ENCODE measurements around the gene CGAS. TPM values are rescaled to one million over a fixed set of nuclear protein-coding genes. Genes with fewer than 3 reads are reported as not detected.
"Not testable (repeated sequence)": the region's sequence is repeated elsewhere in the genome, so short reads cannot be mapped to it uniquely, and the experiment has no call there.

Gene CGAS
- total RNA-seq, 1 donor from 2014 or later, result 8.1 TPM

DNA sequence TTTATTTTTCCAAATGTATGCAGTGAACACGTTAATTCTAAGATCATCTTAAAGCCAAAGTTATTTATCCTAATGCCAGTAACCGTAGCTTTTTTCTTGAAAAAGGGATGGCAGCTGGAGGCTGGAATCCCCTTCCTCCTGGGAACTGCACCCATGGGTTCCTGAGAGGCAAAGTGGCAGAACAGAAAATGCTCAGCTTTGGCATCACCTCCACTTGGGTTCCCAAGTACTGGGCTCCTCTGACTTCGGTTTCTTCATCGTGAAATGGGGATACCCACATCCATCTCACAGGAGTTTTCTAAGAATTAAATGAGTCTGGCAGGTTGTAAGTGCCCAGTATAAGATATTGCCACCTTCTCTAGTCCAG lies 63.7 kb downstream of the CGAS start:
- H3K36me3 ChIP-seq (ENCODE audit: control insufficient read depth, insufficient read depth, low read length), result no peaks in the 10 kb centered on the region

DNA sequence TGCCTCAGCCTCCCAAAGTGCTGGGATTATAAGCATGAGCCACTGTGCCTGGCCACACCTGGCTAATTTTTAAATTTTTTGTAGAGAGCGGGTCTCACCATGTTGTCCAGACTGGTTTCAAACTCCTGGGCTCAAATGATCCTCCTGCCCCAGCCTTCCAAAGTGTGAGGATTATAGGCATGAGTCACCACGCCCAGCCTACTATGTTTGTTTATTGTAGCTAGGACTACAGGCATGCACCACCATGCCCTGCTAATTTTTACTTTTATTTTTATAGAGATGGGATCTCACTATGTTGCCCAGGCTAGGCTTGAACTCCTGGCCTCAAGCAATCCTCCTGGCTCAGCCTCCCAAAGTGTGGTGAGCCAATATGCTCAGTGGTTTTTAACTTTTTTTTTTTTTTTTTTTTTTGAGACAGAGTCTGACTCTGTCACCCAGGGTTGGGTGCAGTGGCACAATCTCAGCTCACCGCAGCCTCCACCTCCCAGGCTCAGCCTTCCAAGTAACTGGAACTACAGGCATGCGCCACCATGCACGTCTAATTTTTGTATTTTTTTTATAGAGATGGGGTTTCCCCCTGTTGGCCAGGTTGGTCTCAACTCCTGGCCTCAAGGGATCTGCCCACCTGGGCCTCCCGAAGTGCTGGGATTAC lies 69.5 kb downstream of the CGAS start:
- no peaks in the 10 kb centered on the region for H3K27me3 ChIP-seq (ENCODE audit: control insufficient read depth, insufficient read depth, low read length)
- no peaks in the 10 kb centered on the region for H3K36me3 ChIP-seq (ENCODE audit: control insufficient read depth, insufficient read depth, low read length)
- no peak for DNase-seq (ENCODE audit: low read depth)
- no peak overlapping the region for H3K4me3 ChIP-seq (ENCODE audit: low read depth, low read length)
- no peak for TF ChIP-seq CTCF (IDR thresholded peaks at IDR 0.05; ENCODE audit: insufficient read depth, low read length, poor library complexity, severe bottlenecking)

More for the DNA sequence above, 63.7 kb downstream of the CGAS start:
- Histone ChIP-seq H3K4me3 (ENCODE audit: low read depth, low read length) (peak overlapping the region; percentile 47), H3K27me3 (ENCODE audit: control insufficient read depth, insufficient read depth, low read length) (no peaks in the 10 kb centered on the region)
- DNase-seq (ENCODE audit: low read depth), result no peak
- TF ChIP-seq CTCF (IDR thresholded peaks at IDR 0.05; ENCODE audit: insufficient read depth, low read length, poor library complexity, severe bottlenecking), result no peak

DNA sequence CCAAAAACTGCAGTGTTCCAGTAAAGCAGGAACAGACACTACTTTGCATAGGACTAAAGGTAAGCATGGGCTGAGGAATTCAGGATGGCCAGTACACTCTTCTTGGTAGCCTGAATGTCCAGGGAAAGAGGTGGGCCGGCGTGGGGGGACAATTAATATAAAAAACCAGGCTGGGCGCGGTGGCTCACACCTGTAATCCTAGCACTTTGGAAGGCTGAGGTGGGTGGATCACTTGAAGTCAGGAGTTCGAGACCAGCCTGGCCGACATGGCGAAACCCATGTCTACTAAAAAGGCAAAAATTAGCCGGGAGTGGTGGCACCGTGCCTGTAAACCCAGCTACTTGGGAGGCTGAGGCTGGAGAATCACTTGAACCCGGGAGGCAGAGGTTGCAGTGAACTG lies 70.6 kb downstream of the CGAS start:
- not testable (repeated sequence) for DNase-seq (ENCODE audit: low read depth); H3K4me3 ChIP-seq (ENCODE audit: low read depth, low read length)

DNA sequence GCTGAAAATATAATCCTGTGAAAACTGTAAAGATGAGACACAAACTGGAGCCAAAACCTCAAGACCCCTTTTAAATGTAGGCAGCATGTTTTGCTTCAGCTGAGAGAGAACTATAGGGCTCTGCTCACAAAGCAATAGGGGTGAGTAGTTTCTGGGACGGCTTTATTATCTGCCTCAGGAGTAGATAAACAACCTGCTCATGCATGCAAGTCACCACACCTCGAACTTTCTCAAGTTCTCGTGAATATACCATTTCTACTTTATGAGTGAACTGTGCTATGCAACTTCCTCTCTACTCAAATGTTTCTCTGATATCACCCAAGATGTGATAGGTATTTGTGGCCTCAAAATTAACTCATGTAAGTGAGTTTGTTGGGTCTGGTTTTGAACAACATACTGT lies 74.9 kb downstream of the CGAS start:
- TF ChIP-seq CTCF (IDR thresholded peaks at IDR 0.05; ENCODE audit: insufficient read depth, low read length, poor library complexity, severe bottlenecking), result no peak
- Histone ChIP-seq H3K27me3 (ENCODE audit: control insufficient read depth, insufficient read depth, low read length) (no peaks in the 10 kb centered on the region), H3K36me3 (ENCODE audit: control insufficient read depth, insufficient read depth, low read length) (no peaks in the 10 kb centered on the region), H3K4me3 (ENCODE audit: low read depth, low read length) (no peak overlapping the region)
- DNase-seq (ENCODE audit: low read depth), result no peak

More for the DNA sequence above, 70.6 kb downstream of the CGAS start:
- H3K36me3 ChIP-seq (ENCODE audit: control insufficient read depth, insufficient read depth, low read length); H3K27me3 ChIP-seq (ENCODE audit: control insufficient read depth, insufficient read depth, low read length): not testable (repeated sequence)

- Histone ChIP-seq H3K27me3 (ENCODE audit: control insufficient read depth, insufficient read depth, low read length) (no peaks in the 10 kb centered on the region), H3K4me3 (ENCODE audit: low read depth, low read length) (no peak overlapping the region), H3K36me3 (ENCODE audit: control insufficient read depth, insufficient read depth, low read length) (no peaks in the 10 kb centered on the region)
- TF ChIP-seq CTCF (IDR thresholded peaks at IDR 0.05; ENCODE audit: insufficient read depth, low read length, poor library complexity, severe bottlenecking), result no peak
- no peak for DNase-seq (ENCODE audit: low read depth)
Measured at GRCh38 chr6:73375216-73375615, 76.9 kb downstream of the CGAS start.

Other genes starting within 250 kb of the CGAS start
- not detected in 2 replicates for gene KHDC1L, start 226.8 kb downstream of the CGAS start, total RNA-seq
- 2.9 and 3.3 TPM in 2 replicates for gene KHDC1, start 189.1 kb downstream of the CGAS start, total RNA-seq
- gene DPPA5, start 98.0 kb downstream of the CGAS start, total RNA-seq, result not detected in 2 replicates
- gene KHDC3L, start 89.6 kb downstream of the CGAS start, total RNA-seq, result not detected in 2 replicates
- gene OOEP, start 82.4 kb downstream of the CGAS start, total RNA-seq, result 0.41 and 0.50 TPM in 2 replicates
- 1.1 and 1.2 TPM in 2 replicates for gene DDX43, start 57.5 kb downstream of the CGAS start, total RNA-seq
- gene MTO1, start 9.4 kb upstream of the CGAS start, total RNA-seq, result 27.5 and 34.9 TPM in 2 replicates
- gene EEF1A1, start 68.7 kb upstream of the CGAS start, total RNA-seq, result 16,505 and 18,187 TPM in 2 replicates
- 18.4 and 22.5 TPM in 2 replicates for gene SLC17A5, start 201.7 kb upstream of the CGAS start, total RNA-seq
- 8.6 and 10.4 TPM in 2 replicates for gene CD109, start 243.9 kb upstream of the CGAS start, total RNA-seq

Measured in kidney epithelial cell (primary cell).